HG02759 (cell line): ENCODE results near the gene ARL2.
"Not testable (repeated sequence)": the region's sequence is repeated elsewhere in the genome, so short reads cannot be mapped to it uniquely, and the experiment has no call there.

Experiments used
- ATAC-seq: cut with Tn5 transposase; IDR thresholded peaks from one replicate; pipeline ENCODE4 v1.9.1; 2021; ENCODE audit warnings: mild to moderate bottlenecking, moderate library complexity; ENCODE audit not compliant: unreplicated experiment

Gene ARL2

GRCh38 chr11:65003968-65004367 is 10.0 kb upstream of the ARL2 start:
- not testable (repeated sequence) for ATAC-seq

- no peak for ATAC-seq
These were observed 5.9 kb upstream of the ARL2 start for GRCh38 chr11:65008016-65008415.

GRCh38 chr11:65008873-65009272 is 5.1 kb upstream of the ARL2 start:
- ATAC-seq = no peak

GRCh38 chr11:65013130-65013887 is 651 bp upstream of the ARL2 start:
- ATAC-seq = peak; percentile 62

GRCh38 chr11:65014726-65015227 is 817 bp downstream of the ARL2 start:
- ATAC-seq = no peak

GRCh38 chr11:65016705-65017104 is 2.7 kb downstream of the ARL2 start:
- no peak for ATAC-seq

- ATAC-seq = no peak
These were observed 4.0 kb downstream of the ARL2 start for GRCh38 chr11:65017937-65018336.

GRCh38 chr11:65019824-65020223 is 5.9 kb downstream of the ARL2 start:
- ATAC-seq = no peak

- no peak for ATAC-seq
These were observed 7.0 kb downstream of the ARL2 start for GRCh38 chr11:65021003-65021402.

- ATAC-seq = no peak
These were observed 7.5 kb downstream of the ARL2 start for GRCh38 chr11:65021509-65021908.

GRCh38 chr11:65023502-65023901 is 9.5 kb downstream of the ARL2 start:
- not testable (repeated sequence) for ATAC-seq

- ATAC-seq = no peak
These were observed 12.8 kb downstream of the ARL2 start for GRCh38 chr11:65026810-65027209.

GRCh38 chr11:65027213-65028067 is 13.5 kb downstream of the ARL2 start, which contains the start of gene SNX15:
Gene SNX15, plus strand, starts transcription at chr11:65027439. Its CDS starts 99 bp downstream, at chr11:65027538.
- ATAC-seq = peak; percentile 87

- ATAC-seq = no peak
These were observed 18.3 kb downstream of the ARL2 start for GRCh38 chr11:65032216-65032615.

- ATAC-seq = no peak
These were observed 20.5 kb downstream of the ARL2 start for GRCh38 chr11:65034423-65034822.

- no peak for ATAC-seq
These were observed 21.6 kb downstream of the ARL2 start for GRCh38 chr11:65035579-65035978.

GRCh38 chr11:65036931-65037330 is 23.0 kb downstream of the ARL2 start:
- no peak for ATAC-seq

GRCh38 chr11:65040520-65040846 is 26.5 kb downstream of the ARL2 start:
- no peak for ATAC-seq

GRCh38 chr11:65040847-65041622 is 27.1 kb downstream of the ARL2 start, which contains the start of gene SAC3D1:
Gene SAC3D1, plus strand, starts transcription at chr11:65041210. Its CDS starts 83 bp downstream, at chr11:65041293.
- peak; percentile 87 for ATAC-seq

GRCh38 chr11:65042891-65043290 is 28.9 kb downstream of the ARL2 start:
- ATAC-seq = no peak
